HG02588 (cell line): ENCODE measurements around the gene LRRC14B.

Experiments
- ATAC-seq: cut with Tn5 transposase; IDR thresholded peaks from one replicate; pipeline ENCODE4 v1.9.1; 2021; ENCODE audit warnings: mild to moderate bottlenecking, moderate library complexity; ENCODE audit not compliant: unreplicated experiment

LRRC14B gene

GRCh38 chr5:173392-174290 is 17.7 kb upstream of the LRRC14B start:
- ATAC-seq = no peak

- no peak for ATAC-seq
These were observed 17.0 kb upstream of the LRRC14B start for GRCh38 chr5:174291-174600.

- no peak for ATAC-seq
These were observed 16.3 kb upstream of the LRRC14B start for GRCh38 chr5:174876-175465.

GRCh38 chr5:176296-176823 is 14.9 kb upstream of the LRRC14B start:
- no peak for ATAC-seq

- no peak for ATAC-seq
These were observed 13.2 kb upstream of the LRRC14B start for GRCh38 chr5:178110-178509.

GRCh38 chr5:179401-179800 is 11.9 kb upstream of the LRRC14B start:
- no peak for ATAC-seq

- ATAC-seq = no peak
These were observed 10.9 kb upstream of the LRRC14B start for GRCh38 chr5:180286-180918.

- no peak for ATAC-seq
These were observed 10.1 kb upstream of the LRRC14B start for GRCh38 chr5:181160-181559.

- ATAC-seq = no peak
These were observed 9.7 kb upstream of the LRRC14B start for GRCh38 chr5:181566-181965.

GRCh38 chr5:182126-182525 is 9.2 kb upstream of the LRRC14B start:
- no peak for ATAC-seq

- no peak for ATAC-seq
These were observed 6.8 kb upstream of the LRRC14B start for GRCh38 chr5:184471-184870.

GRCh38 chr5:185095-186070 is 5.9 kb upstream of the LRRC14B start:
- ATAC-seq = no peak

- no peak for ATAC-seq
These were observed 4.9 kb upstream of the LRRC14B start for GRCh38 chr5:186091-187041.

- ATAC-seq = no peak
These were observed 4.3 kb upstream of the LRRC14B start for GRCh38 chr5:187042-187431.

- ATAC-seq = no peak
These were observed 3.5 kb upstream of the LRRC14B start for GRCh38 chr5:187617-188451.

- ATAC-seq = peak; percentile 85
These were observed 2.5 kb upstream of the LRRC14B start for GRCh38 chr5:188488-189481.

GRCh38 chr5:189486-189885 is 1.8 kb upstream of the LRRC14B start:
- ATAC-seq = no peak

GRCh38 chr5:189976-190365 is 1.3 kb upstream of the LRRC14B start:
- ATAC-seq = no peak
